ENCODE data around the gene DIP2B. TPM values are rescaled to one million over a fixed set of nuclear protein-coding genes. Genes with fewer than 3 reads are reported as not detected.
"Not testable (repeated sequence)": the region's sequence is repeated elsewhere in the genome, so short reads cannot be mapped to it uniquely, and the experiment has no call there.

Gene DIP2B
- total and polyA plus RNA-seq, 2 of the 13 experiments (the other 11 are each of a cell fraction or from before 2014, with no cell fraction given) = 32.1 to 35.8 TPM

DNA sequence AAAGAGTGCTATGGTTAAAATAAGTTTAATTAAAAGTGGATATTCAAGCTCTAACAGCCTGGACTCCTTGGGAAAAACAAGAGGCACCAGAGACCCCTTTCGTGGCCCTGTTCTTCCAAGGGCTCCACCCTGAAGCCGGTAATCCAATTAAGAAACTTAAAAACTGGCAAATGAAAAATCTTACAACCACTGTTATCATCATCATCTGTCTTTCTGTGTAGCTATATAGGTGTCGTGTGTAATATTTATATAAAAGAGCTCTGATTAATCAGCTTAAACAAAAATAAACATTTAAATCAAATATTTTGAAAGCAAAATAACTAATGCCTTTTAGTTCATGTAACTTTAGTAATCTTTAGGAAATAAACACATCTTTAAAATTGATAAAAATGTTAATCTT, 263.6 kb downstream of the DIP2B start (continued):
- TF ChIP-seq MLXIP (CRISPR knock-in tag; IDR thresholded peaks at IDR 0.05; ENCODE audit: borderline replicate concordance) (no peak), ZNF468 (CRISPR knock-in tag; IDR thresholded peaks at IDR 0.05) (no peak), MXD3 (CRISPR knock-in tag; IDR thresholded peaks at IDR 0.05) (no peak), ZSCAN25 (CRISPR knock-in tag; IDR thresholded peaks at IDR 0.05) (no peak), BCL3 (CRISPR knock-in tag; IDR thresholded peaks at IDR 0.05) (no peak), CERS6 (CRISPR knock-in tag; IDR thresholded peaks at IDR 0.05) (no peak)

- intact Hi-C loops (cut with micrococcal nuclease; ENCODE audit: unreplicated experiment) = loop anchor here (5.0 to 10.0 kb wide), 3 partner anchors 58 to 576 kb away; partner anchors contain the start of gene CELA1
- POLR2A ChIA-PET = interaction anchor here (1.5 kb wide), 1 partner anchor 18 kb away, joined by 5 read pairs; no protein-coding TSS in a partner anchor
- H3K4me2 ChIP-seq (ENCODE audit: low read depth, low read length); H3K36me3 ChIP-seq (replicated peaks in 1 of 2; ENCODE audit: control insufficient read depth in 1 of 2, insufficient read depth in 2 of 2, low read length in 2 of 2); H3K27me3 ChIP-seq (ENCODE audit: control insufficient read depth in 1 of 2, insufficient read depth in 2 of 2, low read length in 2 of 2); H2AFZ ChIP-seq (ENCODE audit: low read length); BruUV-seq (replicated peaks); in situ Hi-C loops (cut with HindIII; ENCODE audit: extremely low pct_ligation_motif_present, low pct_unique_long_range_greater_than_20kb); H4K20me1 ChIP-seq (ENCODE audit: insufficient read depth, low read length); H3K4me3 ChIP-seq (replicated peaks in 1 of 3; ENCODE audit: insufficient read depth in 1 of 3, low read depth in 2 of 3, low read length in 3 of 3); CTCF ChIA-PET (ENCODE audit: low intra/inter-chr PET ratio, low total read pairs); FAIRE-seq; H3K9me3 ChIP-seq (ENCODE audit: low read length); H3K27ac ChIP-seq (ENCODE audit: extremely low read length, insufficient read depth, low read length); H3K9ac ChIP-seq (ENCODE audit: insufficient read depth, low read depth, low read length); ATAC-seq: not testable (repeated sequence)
- DNase-seq (ENCODE audit: low spot score) = peak; percentile 28
- 45% methylated on average over 2 of the region's 2 CpGs for WGBS (ENCODE audit: low lambda C conversion rate)
- H3K79me2 ChIP-seq (ENCODE audit: insufficient read depth, low read length) = peaks cover 77% of the 10 kb centered on the region
- peaks cover 40% of the 10 kb centered on the region for H3K4me1 ChIP-seq (ENCODE audit: insufficient read depth, low read length)
Observed at GRCh38 chr12:50768813-50769212, 264.0 kb downstream of the DIP2B start.
